ENCODE measurements around the gene RGS11. TPM values are rescaled to one million over a fixed set of nuclear protein-coding genes. Genes with fewer than 3 reads are reported as not detected.

The RGS11 gene
- total and polyA plus RNA-seq, 2 of the 4 experiments (the other 2 are of a cell fraction), result under 0.01 to 0.48 TPM

GRCh38 chr16:282491-282890, 6.7 kb upstream of the RGS11 start:
- no peaks in the 10 kb centered on the region for H3K79me1 ChIP-seq (ENCODE audit: low read depth in 1 of 2, low read length in 2 of 2)
- H3K23ac ChIP-seq (ENCODE audit: low read depth, low read length), result no peak overlapping the region
- in situ Hi-C loops (cut with MboI; ENCODE audit: low sequenced_read_pairs), result no loop called here
- H4K8ac ChIP-seq (ENCODE audit: low read depth in 2 of 2, low read length in 2 of 2), result no peak overlapping the region
- no peaks in the 10 kb centered on the region for H3K9me1 ChIP-seq (ENCODE audit: insufficient read depth, low read length)
- no peak overlapping the region for H3K56ac ChIP-seq (ENCODE audit: extremely low read depth, insufficient read depth, low read length)
- intact Hi-C loops (cut with micrococcal nuclease), result no loop called here
- TF ChIP-seq BHLHE40 (IDR thresholded peaks at IDR 0.05; ENCODE audit: low read depth, low read length) (no peak), RCOR1 (IDR thresholded peaks at IDR 0.05; ENCODE audit: insufficient replicate concordance, low read length) (no peak), RFX5 (IDR thresholded peaks at IDR 0.05; ENCODE audit: low read depth, low read length) (no peak), CTCF (conservative IDR thresholded peaks at IDR 0.05; ENCODE audit: low read depth, low read length) (no peak), CHD1 (IDR thresholded peaks at IDR 0.05; ENCODE audit: low read depth, low read length) (no peak), MAZ (IDR thresholded peaks at IDR 0.05; ENCODE audit: borderline replicate concordance, low read depth, low read length) (no peak), MAFK (IDR thresholded peaks at IDR 0.05; ENCODE audit: low read depth, low read length) (no peak), POLR2A (IDR thresholded peaks at IDR 0.05; ENCODE audit: low read depth, low read length) (no peak), SMC3 (IDR thresholded peaks at IDR 0.05; ENCODE audit: low read depth, low read length) (no peak), USF2 (IDR thresholded peaks at IDR 0.05; ENCODE audit: low read depth, low read length) (no peak), MXI1 (IDR thresholded peaks at IDR 0.05; ENCODE audit: borderline replicate concordance, low read depth, low read length) (no peak), FOS (IDR thresholded peaks at IDR 0.05; ENCODE audit: low read depth, low read length) (no peak), NFE2L2 (IDR thresholded peaks at IDR 0.05; ENCODE audit: low read depth, low read length) (no peak), CEBPB (IDR thresholded peaks at IDR 0.05; ENCODE audit: low read depth, low read length) (no peak), RAD21 (IDR thresholded peaks at IDR 0.05; ENCODE audit: low read length) (no peak)
- TF ChIP-seq, protein P1, sequence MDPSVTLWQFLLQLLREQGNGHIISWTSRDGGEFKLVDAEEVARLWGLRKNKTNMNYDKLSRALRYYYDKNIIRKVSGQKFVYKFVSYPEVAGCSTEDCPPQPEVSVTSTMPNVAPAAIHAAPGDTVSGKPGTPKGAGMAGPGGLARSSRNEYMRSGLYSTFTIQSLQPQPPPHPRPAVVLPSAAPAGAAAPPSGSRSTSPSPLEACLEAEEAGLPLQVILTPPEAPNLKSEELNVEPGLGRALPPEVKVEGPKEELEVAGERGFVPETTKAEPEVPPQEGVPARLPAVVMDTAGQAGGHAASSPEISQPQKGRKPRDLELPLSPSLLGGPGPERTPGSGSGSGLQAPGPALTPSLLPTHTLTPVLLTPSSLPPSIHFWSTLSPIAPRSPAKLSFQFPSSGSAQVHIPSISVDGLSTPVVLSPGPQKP (IDR thresholded peaks at IDR 0.05; ENCODE audit: borderline replicate concordance, low read depth, low read length), result no peak
- no peak overlapping the region for H2BK20ac ChIP-seq (ENCODE audit: low read depth, low read length)
- ATAC-seq (ENCODE audit: low read depth) (no peak), DNase-seq (no peak)
- dilution Hi-C loops (cut with HindIII; ENCODE audit: low sequenced_read_pairs, unreplicated experiment), result no loop called here
- H4K20me1 ChIP-seq (ENCODE audit: insufficient read depth, low read length), result no peaks in the 10 kb centered on the region; the same call in 1 of the 2 replicates
- no peak overlapping the region for H3K4me2 ChIP-seq (ENCODE audit: low read depth, low read length)
- H2BK5ac ChIP-seq (ENCODE audit: low read depth, low read length, poor library complexity, severe bottlenecking), result no peak overlapping the region
- H3K36me3 ChIP-seq (ENCODE audit: control insufficient read depth, insufficient read depth, low read length), result peaks cover 8% of the 10 kb centered on the region; the same call in 1 of the 2 replicates
- no peak overlapping the region for H3K14ac ChIP-seq (replicated peaks; ENCODE audit: low read depth, low read length)
- no peak overlapping the region for H3K4ac ChIP-seq (ENCODE audit: low read depth, low read length)
- H3K27ac ChIP-seq (ENCODE audit: insufficient read depth, low read length), result no peak overlapping the region
- H3K9me3 ChIP-seq (ENCODE audit: control insufficient read depth, insufficient read depth, low read length), result no peaks in the 10 kb centered on the region
- H2AK9ac ChIP-seq (replicated peaks; ENCODE audit: low read depth, low read length, poor library complexity), result no peak overlapping the region
- H3K9ac ChIP-seq (ENCODE audit: low read depth, low read length), result no peak overlapping the region
- H3K4me1 ChIP-seq (ENCODE audit: control insufficient read depth, insufficient read depth, low read length), result no peaks in the 10 kb centered on the region
- H2AK5ac ChIP-seq (ENCODE audit: low read depth, low read length), result no peak overlapping the region
- ChIA-PET CTCF (no interaction called here), POLR2A (ENCODE audit: unreplicated experiment) (no interaction called here)
- no peak overlapping the region for H4K5ac ChIP-seq (ENCODE audit: low read depth, low read length)
- H2BK120ac ChIP-seq (ENCODE audit: low read depth, low read length), result no peak overlapping the region
- H2BK15ac ChIP-seq (ENCODE audit: low read depth, low read length), result no peak overlapping the region
- H3K27me3 ChIP-seq (ENCODE audit: control insufficient read depth, insufficient read depth, low read length), result peaks cover 32% of the 10 kb centered on the region
- H3K18ac ChIP-seq (ENCODE audit: low read depth, low read length), result no peak overlapping the region
- H2AFZ ChIP-seq (replicated peaks; ENCODE audit: low read length, poor library complexity), result no peak overlapping the region
- no peak overlapping the region for H4K91ac ChIP-seq (ENCODE audit: insufficient read depth, low read depth, low read length)
- no peak overlapping the region for H3K4me3 ChIP-seq (ENCODE audit: insufficient read depth, low read depth, low read length)
- no TSS peak for BruUV-seq (replicated peaks)
- WGBS, 2 experiments (ENCODE audit: extremely low coverage in 2 of 2, insufficient read length in 1 of 2), result 92% methylated on average over 6 of the region's 22 CpGs; no CpG with 5 or more reads in 1 of the 2 experiments
